Measurements from ENCODE around the gene CHSY1. TPM values are rescaled to one million over a fixed set of nuclear protein-coding genes. Genes with fewer than 3 reads are reported as not detected.

Gene CHSY1
- total and polyA plus RNA-seq, 8 donors = 4.7 to 57.1 (median 22.1) TPM

GRCh38 chr15:101189409-101190091 lies 62.3 kb downstream of the CHSY1 start:
- peaks cover 44 to 97% (median 69%) of the 10 kb centered on the region in 4 donors for H3K4me1 ChIP-seq
- intact Hi-C loops (cut with DNase I; ENCODE audit: low total_unique reads) = no loop called here
- H3K4me3 ChIP-seq = peak overlapping the region; percentile 27 to 43 (median 36)

GRCh38 chr15:101188637-101189408 lies 63.0 kb downstream of the CHSY1 start:
- WGBS, 5 donors = 23 to 50% (median 37%) methylated on average over 28 to 29 of the region's 29 CpGs

More at GRCh38 chr15:101189409-101190091, 62.3 kb downstream of the CHSY1 start:
- TF ChIP-seq EP300 (IDR thresholded peaks at IDR 0.05) (no peak), POLR2AphosphoS5 (IDR thresholded peaks at IDR 0.05) (no peak), CTCF (IDR thresholded peaks at IDR 0.05) (no peak), POLR2A (IDR thresholded peaks at IDR 0.05) (no peak)
- 75 to 84% (median 81%) methylated on average over 17 of the region's 17 CpGs for WGBS, 5 donors
- DNase-seq = no peak
- Histone ChIP-seq H3K36me3 (no peaks in the 10 kb centered on the region), H3K27ac (peak overlapping the region; percentile 79 to 89 (median 86)), H3K9me3 (no peaks in the 10 kb centered on the region), H3K27me3 (no peaks in the 10 kb centered on the region)

GRCh38 chr15:101187820-101188636 lies 63.8 kb downstream of the CHSY1 start:
- no peaks in the 10 kb centered on the region for H3K27me3 ChIP-seq
- H3K4me3 ChIP-seq = peak overlapping the region; percentile 27 to 43 (median 33)
- H3K27ac ChIP-seq = peak overlapping the region; percentile 65 to 89 (median 86)
- no peaks in the 10 kb centered on the region for H3K9me3 ChIP-seq
- no peak for TF ChIP-seq POLR2A (IDR thresholded peaks at IDR 0.05)
- TF ChIP-seq POLR2AphosphoS5 (IDR thresholded peaks at IDR 0.05) = peak; percentile 27 to 89 (median 75)
- TF ChIP-seq EP300 (IDR thresholded peaks at IDR 0.05) = no peak
- peaks cover 0 to 5% (median 0%) of the 10 kb centered on the region in 4 donors for H3K36me3 ChIP-seq
- H3K4me1 ChIP-seq = peaks cover 37 to 97% (median 68%) of the 10 kb centered on the region in 4 donors
- intact Hi-C loops (cut with DNase I; ENCODE audit: low total_unique reads) = no loop called here
- WGBS, 5 donors = 16 to 38% (median 21%) methylated on average over 18 of the region's 18 CpGs
- peak in 1 of 2 donors; percentile 84 for DNase-seq

More at GRCh38 chr15:101188637-101189408, 63.0 kb downstream of the CHSY1 start:
- peak overlapping the region; percentile 79 to 89 (median 86) for H3K27ac ChIP-seq
- peak overlapping the region; percentile 27 to 43 (median 36) for H3K4me3 ChIP-seq
- TF ChIP-seq CTCF (IDR thresholded peaks at IDR 0.05) = no peak
- TF ChIP-seq POLR2AphosphoS5 (IDR thresholded peaks at IDR 0.05) = peak in 2 of 3 donors; percentile 11 to 28
- peaks cover 39 to 97% (median 69%) of the 10 kb centered on the region in 4 donors for H3K4me1 ChIP-seq
- H3K36me3 ChIP-seq = no peaks in the 10 kb centered on the region
- intact Hi-C loops (cut with DNase I; ENCODE audit: low total_unique reads) = no loop called here
- no peaks in the 10 kb centered on the region for H3K27me3 ChIP-seq
- no peaks in the 10 kb centered on the region for H3K9me3 ChIP-seq
- peak; percentile 58 to 73 for DNase-seq

GRCh38 chr15:101185770-101186169 lies 66.1 kb downstream of the CHSY1 start:
- no peak for DNase-seq
- Histone ChIP-seq H3K27ac (peak overlapping the region in 2 of 5 donors; percentile 89), H3K27me3 (no peaks in the 10 kb centered on the region), H3K36me3 (peaks cover 0 to 10% (median 3%) of the 10 kb centered on the region in 4 donors), H3K4me3 (no peak overlapping the region), H3K4me1 (peaks cover 37 to 94% (median 56%) of the 10 kb centered on the region in 4 donors), H3K9me3 (no peaks in the 10 kb centered on the region)
- WGBS, 5 donors = 87 to 97% (median 93%) methylated on average over 5 of the region's 5 CpGs
- intact Hi-C loops (cut with DNase I; ENCODE audit: low total_unique reads) = no loop called here
- TF ChIP-seq EP300 (IDR thresholded peaks at IDR 0.05) (no peak), POLR2A (IDR thresholded peaks at IDR 0.05) (no peak), POLR2AphosphoS5 (IDR thresholded peaks at IDR 0.05) (no peak), CTCF (IDR thresholded peaks at IDR 0.05) (no peak)

All from stomach (tissue), 9 donors.